Tibial nerve (tissue), 4 donors: ENCODE data around the gene TAF4B. TPM values are rescaled to one million over a fixed set of nuclear protein-coding genes. Genes with fewer than 3 reads are reported as not detected.

ENCODE experiments used
- DNase-seq, 2 donors: peaks; one replicate each; pipeline ENCODE4 v3.0.0-alpha.2; 2019; ENCODE audit warnings: low spot score in 2 of 2
- H3K27ac ChIP-seq, 4 donors: fragments of 200-600 bp; sonication (generic) in 3 of 4; one replicate each; pipeline ENCODE4 v1.5.1; 2017 to 2019; ENCODE audit warnings: mild to moderate bottlenecking in 1 of 4
- H3K27me3 ChIP-seq, 2 donors: fragments of 200-600 bp; sonication (generic) in 1 of 2; one replicate each; pipeline versions ENCODE4 v1.5.1 to v1.6.0; 2017 to 2019
- H3K36me3 ChIP-seq, 3 donors: fragments of 200-600 bp; sonication (generic); one replicate each; pipeline ENCODE4 v1.5.1; 2018 to 2019
- H3K4me1 ChIP-seq, 4 donors: fragments of 200-600 bp; sonication (generic) in 3 of 4; one replicate each; pipeline ENCODE4 v1.5.1; 2017 to 2019
- H3K4me3 ChIP-seq, 4 donors: fragments of 200-600 bp; sonication (generic) in 3 of 4; one replicate each; pipeline ENCODE4 v1.5.1; 2017 to 2019; ENCODE audit warnings: mild to moderate bottlenecking in 1 of 4, moderate library complexity in 1 of 4
- H3K9me3 ChIP-seq, 4 donors: fragments of 200-600 bp; sonication (generic) in 3 of 4; one replicate each; pipeline ENCODE4 v1.5.1; 2017 to 2019
- CTCF ChIP-seq, 5 experiments: fragments of 200-600 bp in 3 of 5; fragments of 450-650 bp in 2 of 5; sonication (generic) in 3 of 5; IDR thresholded peaks; one replicate each; pipeline ENCODE4 v1.5.1; 2016 to 2019; ENCODE audit warnings: antibody characterized with exemption in 5 of 5, mild to moderate bottlenecking in 3 of 5, moderate library complexity in 2 of 5
- EP300 ChIP-seq, 2 donors: sonication (generic); formaldehyde crosslinking; IDR thresholded peaks; one replicate each; pipeline ENCODE4 v1.6.1; 2017; ENCODE audit warnings: antibody characterized with exemption in 2 of 2, mild to moderate bottlenecking in 1 of 2
- POLR2A ChIP-seq, 2 donors: fragments of 450-650 bp; IDR thresholded peaks; one replicate each; pipeline ENCODE4 v1.6.1; 2017; ENCODE audit warnings: antibody characterized with exemption in 2 of 2, mild to moderate bottlenecking in 2 of 2, moderate library complexity in 2 of 2
- WGBS, 2 donors: methylation state at CpG; one replicate each; pipeline ENCODE4 v1.1.5; 2018; 5-methylcytosine and 5-hydroxymethylcytosine counted together
- total RNA-seq, 4 donors: library from RNA; depleted of rRNA; stranded (reverse); fragments of >200 nt; gene quantifications; one replicate each; pipeline ENCODE4 v1.1.0, GENCODE V29; 2016

TAF4B gene
- total RNA-seq, 4 donors from 2014 or later: 13.7 to 25.5 (median 17.2) TPM

DNA sequence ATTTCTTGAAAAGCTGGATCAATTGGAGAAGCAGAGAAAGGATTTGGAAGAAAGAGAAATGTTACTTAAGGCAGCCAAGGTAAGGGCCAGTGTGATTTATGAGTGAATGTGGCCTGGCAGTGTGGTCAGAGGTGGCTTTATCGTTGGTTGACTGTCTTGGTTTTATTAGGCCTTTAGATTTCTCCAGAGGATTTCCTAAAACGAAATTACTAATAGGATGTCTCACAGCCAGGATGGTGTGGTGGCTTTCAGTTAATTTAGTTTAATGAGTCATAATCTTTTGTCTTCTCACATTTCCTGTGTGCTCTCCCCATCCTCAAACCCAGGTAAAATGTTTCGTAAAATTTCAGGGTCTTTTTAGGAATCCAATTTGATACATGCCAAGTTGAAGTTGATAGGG lies 100.8 kb downstream of the TAF4B start:
- no peaks in the 10 kb centered on the region for H3K9me3 ChIP-seq
- no peak overlapping the region for H3K4me3 ChIP-seq
- no peaks in the 10 kb centered on the region for H3K27me3 ChIP-seq
- DNase-seq: no peak
- TF ChIP-seq EP300 (IDR thresholded peaks at IDR 0.05) (no peak), CTCF (IDR thresholded peaks at IDR 0.05) (no peak), POLR2A (IDR thresholded peaks at IDR 0.05) (no peak)
- H3K4me1 ChIP-seq: no peaks in the 10 kb centered on the region
- no peak overlapping the region for H3K27ac ChIP-seq
- WGBS, 2 donors: 70 to 76% methylated on average over 3 of the region's 3 CpGs
- peaks cover 0 to 38% (median 0%) of the 10 kb centered on the region in 3 donors for H3K36me3 ChIP-seq

GRCh38 chr18:26332991-26333390 lies 106.7 kb downstream of the TAF4B start:
- TF ChIP-seq EP300 (IDR thresholded peaks at IDR 0.05) (no peak), POLR2A (IDR thresholded peaks at IDR 0.05) (no peak), CTCF (IDR thresholded peaks at IDR 0.05) (no peak)
- H3K9me3 ChIP-seq: no peaks in the 10 kb centered on the region
- peaks cover 0 to 35% (median 0%) of the 10 kb centered on the region in 3 donors for H3K36me3 ChIP-seq
- WGBS, 2 donors: 95 to 100% methylated on average over 1 of the region's 1 CpG
- no peak for DNase-seq
- H3K27ac ChIP-seq: no peak overlapping the region
- no peaks in the 10 kb centered on the region for H3K27me3 ChIP-seq
- peaks cover 0 to 23% (median 0%) of the 10 kb centered on the region in 4 donors for H3K4me1 ChIP-seq
- no peak overlapping the region for H3K4me3 ChIP-seq

DNA sequence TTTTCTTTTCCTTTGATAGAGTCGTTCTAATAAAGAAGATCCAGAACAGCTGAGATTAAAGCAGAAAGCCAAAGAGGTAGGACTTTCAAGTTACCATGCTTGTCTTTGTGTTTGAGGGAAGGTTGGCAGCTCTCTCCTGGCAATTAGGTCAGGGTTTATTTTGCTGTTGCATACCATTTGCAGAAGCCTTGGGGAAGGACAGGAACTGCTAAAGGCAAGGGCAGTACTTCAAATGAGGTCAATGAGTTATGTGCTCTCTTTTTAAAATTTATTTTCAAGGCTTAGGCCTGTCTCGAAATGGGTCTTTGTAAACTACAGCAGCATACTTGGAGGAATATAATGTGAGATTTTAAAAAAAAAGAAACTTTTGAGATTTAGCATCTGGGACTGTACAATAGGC lies 108.9 kb downstream of the TAF4B start:
- H3K4me1 ChIP-seq: peaks cover 0 to 23% (median 0%) of the 10 kb centered on the region in 4 donors
- peaks cover 0 to 13% (median 0%) of the 10 kb centered on the region in 3 donors for H3K36me3 ChIP-seq
- TF ChIP-seq POLR2A (IDR thresholded peaks at IDR 0.05) (no peak), EP300 (IDR thresholded peaks at IDR 0.05) (no peak), CTCF (IDR thresholded peaks at IDR 0.05) (no peak)
- DNase-seq: no peak
- no peaks in the 10 kb centered on the region for H3K27me3 ChIP-seq
- H3K4me3 ChIP-seq: no peak overlapping the region
- H3K9me3 ChIP-seq: no peaks in the 10 kb centered on the region
- WGBS, 2 donors: 43 to 47% methylated on average over 2 of the region's 2 CpGs
- peak overlapping the region in 1 of 4 donors; percentile 54 for H3K27ac ChIP-seq

DNA sequence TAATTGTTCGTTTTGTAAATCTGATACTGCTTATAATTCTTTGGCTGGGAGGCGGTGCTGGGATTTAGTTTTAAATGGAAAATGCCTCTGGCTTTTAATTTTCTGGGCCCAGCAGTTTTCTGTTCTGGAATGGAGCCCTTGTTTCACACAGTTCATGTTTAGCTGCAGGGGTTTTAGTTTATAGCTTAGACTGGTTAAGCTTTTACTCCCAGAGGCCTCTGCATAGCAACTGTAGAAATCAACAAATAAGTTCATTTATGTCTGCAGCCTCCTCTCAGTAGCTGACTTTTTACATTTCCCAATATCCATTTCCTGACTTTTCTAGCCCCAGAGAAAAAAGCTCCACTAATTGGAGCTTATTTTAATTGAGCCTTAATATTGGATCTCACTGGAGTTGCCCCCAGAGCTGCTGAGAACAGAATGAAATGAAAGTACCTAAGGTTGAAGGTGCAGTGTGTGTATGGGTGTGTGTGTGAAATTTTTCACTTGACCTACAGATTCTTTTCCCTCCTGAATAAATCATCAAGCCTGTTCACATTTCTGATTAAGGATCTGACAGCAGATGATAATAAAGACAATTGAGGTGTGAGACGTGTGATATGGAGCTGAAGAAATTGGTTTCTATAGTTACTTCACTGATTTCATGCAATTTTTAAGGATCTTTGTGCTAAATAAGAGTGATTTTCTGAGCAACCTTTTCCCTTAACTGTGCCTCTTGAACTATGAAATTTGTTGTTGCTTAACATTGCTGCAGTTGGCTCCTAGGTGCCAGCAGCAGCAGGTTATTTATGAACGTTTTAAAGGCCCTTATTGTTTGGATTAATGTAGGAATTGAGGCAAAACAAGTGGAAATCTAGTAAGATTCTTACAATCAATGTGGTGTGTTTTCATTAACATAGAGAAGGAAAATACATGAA lies 109.6 kb downstream of the TAF4B start:
- H3K4me3 ChIP-seq: no peak overlapping the region
- no peak for DNase-seq
- 28 to 33% methylated on average over 4 of the region's 4 CpGs for WGBS, 2 donors
- peaks cover 0 to 7% (median 0%) of the 10 kb centered on the region in 3 donors for H3K36me3 ChIP-seq
- no peak for TF ChIP-seq CTCF (IDR thresholded peaks at IDR 0.05)
- TF ChIP-seq EP300 (IDR thresholded peaks at IDR 0.05): no peak
- TF ChIP-seq POLR2A (IDR thresholded peaks at IDR 0.05): no peak
- H3K27me3 ChIP-seq: no peaks in the 10 kb centered on the region
- no peaks in the 10 kb centered on the region for H3K9me3 ChIP-seq
- peak overlapping the region in 1 of 4 donors; percentile 54 for H3K27ac ChIP-seq
- H3K4me1 ChIP-seq: peaks cover 0 to 23% (median 0%) of the 10 kb centered on the region in 4 donors

- H3K27ac ChIP-seq: no peak overlapping the region
- H3K4me3 ChIP-seq: no peak overlapping the region
- H3K4me1 ChIP-seq: peaks cover 0 to 23% (median 0%) of the 10 kb centered on the region in 4 donors
- H3K36me3 ChIP-seq: peaks cover 0 to 5% (median 0%) of the 10 kb centered on the region in 3 donors
- no peaks in the 10 kb centered on the region for H3K27me3 ChIP-seq
- 68 to 71% methylated on average over 1 of the region's 1 CpG for WGBS, 2 donors
- TF ChIP-seq POLR2A (IDR thresholded peaks at IDR 0.05) (no peak), EP300 (IDR thresholded peaks at IDR 0.05) (no peak), CTCF (IDR thresholded peaks at IDR 0.05) (no peak)
- DNase-seq: no peak
- H3K9me3 ChIP-seq: no peaks in the 10 kb centered on the region
Observed at GRCh38 chr18:26336572-26336971, 110.3 kb downstream of the TAF4B start.
